Fibroblast of pulmonary artery (primary cell): ENCODE results near the gene GNAS-AS1.
A peak's percentile ranks its signal among the peaks of the same experiment; 100 is the strongest.

ENCODE experiments used
- DNase-seq: peaks from one replicate; pipeline ENCODE4 v3.0.0-alpha.2; 2010; ENCODE audit warnings: low read depth
- H3K4me3 ChIP-seq: replicated peaks from 2 replicates; pipeline ENCODE4 v1.5.1; 2011; ENCODE audit warnings: low read depth, mild to moderate bottlenecking, control low read depth, low read length, moderate library complexity
- CTCF ChIP-seq: IDR thresholded peaks from 2 replicates; pipeline ENCODE4 v1.5.1; 2011; ENCODE audit warnings: mild to moderate bottlenecking, control low read depth, low read length, inconsistent platforms; ENCODE audit errors: missing control alignments

Gene GNAS-AS1

GRCh38 chr20:58842276-58842675, 8.4 kb downstream of the GNAS-AS1 start:
- H3K4me3 ChIP-seq, result no peak overlapping the region
- TF ChIP-seq CTCF, result no peak
- DNase-seq, result no peak

GRCh38 chr20:58841539-58842264, 9.0 kb downstream of the GNAS-AS1 start:
- no peak for DNase-seq
- H3K4me3 ChIP-seq, result no peak overlapping the region
- TF ChIP-seq CTCF, result no peak

DNA sequence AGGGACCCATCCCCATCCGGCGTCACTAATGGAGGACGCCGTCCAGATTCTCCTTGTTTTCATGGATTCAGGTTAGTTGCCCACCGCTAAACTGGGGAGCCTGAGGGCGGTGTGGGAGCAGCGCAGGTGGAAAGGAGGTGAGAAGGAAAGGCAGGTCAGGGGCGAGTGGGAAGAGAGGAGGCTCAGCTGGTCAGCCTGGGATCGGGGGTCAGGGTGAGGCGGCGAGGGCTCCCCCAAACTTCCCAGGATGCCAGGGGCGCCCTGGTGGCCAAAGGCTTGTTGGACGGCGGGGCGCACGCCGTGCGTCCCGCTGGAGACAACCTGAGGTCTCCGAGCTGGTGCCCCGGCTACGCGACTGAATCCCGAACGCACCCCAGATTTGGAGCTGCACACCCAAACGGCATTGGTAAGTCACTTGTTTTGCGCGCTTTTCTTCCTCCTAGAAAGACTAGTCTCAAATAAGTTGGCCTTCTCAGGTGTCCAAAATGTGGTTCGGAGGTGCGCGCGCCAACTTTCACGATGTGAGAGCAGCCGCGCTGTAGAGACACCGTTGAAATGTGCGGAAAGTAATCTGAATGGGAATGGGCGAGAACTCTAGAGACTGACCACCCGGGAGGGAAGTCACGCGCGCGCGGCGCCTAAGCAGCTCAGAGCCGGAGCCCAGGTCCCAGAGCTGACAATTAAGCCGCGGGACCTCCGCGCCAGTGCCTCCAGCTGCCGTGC, 9.7 kb downstream of the GNAS-AS1 start:
- no peak for DNase-seq
- TF ChIP-seq CTCF, result no peak
- no peak overlapping the region for H3K4me3 ChIP-seq

DNA sequence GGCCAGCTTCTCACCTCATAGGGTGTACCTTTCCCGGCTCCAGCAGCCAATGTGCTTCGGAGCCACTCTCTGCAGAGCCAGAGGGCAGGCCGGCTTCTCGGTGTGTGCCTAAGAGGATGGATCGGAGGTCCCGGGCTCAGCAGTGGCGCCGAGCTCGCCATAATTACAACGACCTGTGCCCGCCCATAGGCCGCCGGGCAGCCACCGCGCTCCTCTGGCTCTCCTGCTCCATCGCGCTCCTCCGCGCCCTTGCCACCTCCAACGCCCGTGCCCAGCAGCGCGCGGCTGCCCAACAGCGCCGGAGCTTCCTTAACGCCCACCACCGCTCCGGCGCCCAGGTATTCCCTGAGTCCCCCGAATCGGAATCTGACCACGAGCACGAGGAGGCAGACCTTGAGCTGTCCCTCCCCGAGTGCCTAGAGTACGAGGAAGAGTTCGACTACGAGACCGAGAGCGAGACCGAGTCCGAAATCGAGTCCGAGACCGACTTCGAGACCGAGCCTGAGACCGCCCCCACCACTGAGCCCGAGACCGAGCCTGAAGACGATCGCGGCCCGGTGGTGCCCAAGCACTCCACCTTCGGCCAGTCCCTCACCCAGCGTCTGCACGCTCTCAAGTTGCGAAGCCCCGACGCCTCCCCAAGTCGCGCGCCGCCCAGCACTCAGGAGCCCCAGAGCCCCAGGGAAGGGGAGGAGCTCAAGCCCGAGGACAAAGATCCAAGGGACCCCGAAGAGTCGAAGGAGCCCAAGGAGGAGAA, 10.5 kb downstream of the GNAS-AS1 start:
- no peak for DNase-seq
- no peak overlapping the region for H3K4me3 ChIP-seq
- no peak for TF ChIP-seq CTCF

DNA sequence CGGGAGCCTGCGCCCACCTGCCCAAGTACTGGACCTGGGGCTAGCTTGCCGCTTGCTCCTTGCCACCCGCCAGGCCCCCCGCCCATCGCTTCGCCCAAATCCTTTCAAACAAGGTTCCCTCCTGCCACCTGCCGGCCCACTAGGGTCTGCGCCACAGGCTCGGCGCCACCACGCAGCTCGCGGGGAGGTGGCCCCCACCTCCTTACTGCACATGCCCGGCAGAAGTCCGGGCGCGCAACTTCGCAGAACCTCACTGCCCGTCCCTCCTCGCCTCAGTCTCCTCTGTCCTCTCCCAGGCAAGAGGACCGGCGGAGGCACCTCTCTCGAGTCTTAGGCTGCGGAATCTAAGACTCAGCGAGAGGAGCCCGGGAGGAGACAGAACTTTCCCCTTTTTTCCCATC, 11.2 kb downstream of the GNAS-AS1 start:
- H3K4me3 ChIP-seq, result no peak overlapping the region
- DNase-seq, result peak; percentile 26
- TF ChIP-seq CTCF, result peak; percentile 28

GRCh38 chr20:58838174-58838573, 12.5 kb downstream of the GNAS-AS1 start:
- H3K4me3 ChIP-seq, result no peak overlapping the region
- DNase-seq, result no peak
- no peak for TF ChIP-seq CTCF
